Fibroblast of skin of left biceps (primary cell): ENCODE results near the gene RPA3.
"Not testable (repeated sequence)": the region's sequence is repeated elsewhere in the genome, so short reads cannot be mapped to it uniquely, and the experiment has no call there.

Experiments
- DNase-seq, 2 experiments: peaks; one replicate each; pipeline ENCODE4 v3.0.0-alpha.2; 2013; ENCODE audit warnings: low read depth in 2 of 2

Gene RPA3

DNA sequence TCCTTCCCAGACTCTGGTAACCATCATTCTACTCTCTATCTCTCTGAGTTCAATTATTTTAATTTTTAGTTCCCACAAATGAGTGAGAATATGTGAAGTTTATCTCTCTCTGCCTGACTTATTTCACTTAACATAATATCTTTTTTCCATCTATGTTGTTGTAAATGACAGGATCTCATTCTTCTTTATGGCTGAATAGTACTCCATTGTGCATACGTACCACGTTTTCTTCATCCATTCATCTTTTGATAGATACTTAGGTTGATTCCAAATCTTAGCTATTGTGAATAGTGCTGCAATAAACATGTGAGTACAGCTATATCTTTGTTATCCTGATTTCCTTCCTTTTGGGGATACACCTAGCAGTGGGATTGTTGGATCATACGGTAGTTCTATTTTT is 23.9 kb downstream of the RPA3 start:
- no peak for DNase-seq

DNA sequence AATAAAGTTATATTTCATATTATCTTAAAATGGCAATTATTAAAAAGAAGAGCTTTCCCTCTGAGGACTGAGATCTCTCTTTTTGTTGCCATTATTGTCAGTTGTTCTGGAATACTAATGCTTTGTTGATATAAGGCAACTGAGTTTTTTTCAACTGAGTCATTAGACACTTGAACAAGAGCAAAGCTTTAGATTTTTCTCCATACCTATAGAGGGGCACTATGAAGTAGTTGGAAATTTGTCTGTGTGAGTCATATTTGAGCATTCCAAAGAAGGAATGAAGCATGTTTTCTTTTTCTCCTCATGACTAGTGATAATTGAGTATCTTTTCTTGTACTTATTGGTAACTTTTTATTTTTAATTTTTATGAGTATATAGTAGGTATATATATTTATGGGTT is 24.5 kb downstream of the RPA3 start:
- DNase-seq = peak; percentile 61 to 75

DNA sequence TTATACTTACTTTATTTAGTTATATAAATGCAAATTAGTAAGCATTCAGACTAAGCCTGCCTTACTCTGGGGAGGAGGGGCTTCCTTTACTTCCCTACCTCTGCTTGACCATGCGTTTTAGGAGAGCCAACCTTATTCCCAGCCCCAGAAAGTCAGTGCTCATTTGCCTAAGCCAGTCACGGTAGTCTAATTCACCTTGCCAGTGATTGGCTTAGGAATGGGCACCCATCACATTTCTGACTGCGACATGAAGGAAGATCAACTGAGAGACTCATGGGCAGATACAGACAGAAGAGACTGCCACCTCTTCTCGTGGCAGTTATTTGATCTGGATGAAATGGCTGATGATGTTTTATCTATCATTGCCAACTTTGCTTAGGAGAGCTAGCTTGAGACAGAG is 29.5 kb downstream of the RPA3 start:
- DNase-seq = no peak

DNA sequence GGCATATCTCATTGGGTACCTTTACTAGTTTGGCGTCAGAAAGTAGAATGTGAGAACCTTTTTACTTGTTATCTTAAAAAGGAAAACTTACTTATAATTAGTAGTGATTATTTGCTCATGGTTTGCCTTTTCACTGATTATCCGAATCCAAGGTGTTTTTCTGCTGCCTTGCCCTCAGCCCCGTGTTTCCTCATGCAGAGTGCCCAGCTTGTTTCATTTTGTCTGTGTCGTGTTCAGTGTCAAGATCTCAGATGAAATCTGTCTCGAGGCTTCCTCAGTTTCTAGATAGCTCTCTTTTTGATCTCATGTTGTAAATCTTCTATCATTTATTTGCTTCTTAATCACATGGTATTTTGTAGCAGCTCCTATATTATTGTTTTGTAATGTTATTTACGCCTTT is 30.1 kb downstream of the RPA3 start:
- DNase-seq = no peak

DNA sequence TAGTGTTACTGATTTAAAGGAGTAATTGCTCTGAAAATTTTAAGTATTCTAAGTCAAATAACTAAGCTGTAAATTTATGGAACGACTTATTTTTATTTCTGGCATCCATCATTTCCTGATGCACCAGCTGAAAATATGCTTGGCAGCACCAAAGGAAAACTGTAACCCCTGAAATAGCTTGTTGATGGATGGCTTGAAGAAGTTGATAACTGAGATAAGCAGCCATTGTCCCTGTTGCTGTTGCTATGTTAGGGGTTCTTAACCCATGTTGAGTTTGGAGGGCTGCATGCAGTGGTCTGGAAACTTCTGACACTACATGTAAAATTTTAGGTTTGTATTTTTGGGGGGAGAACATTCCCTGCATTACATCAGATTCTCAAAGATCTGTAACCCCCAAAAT is 30.6 kb downstream of the RPA3 start:
- DNase-seq = no peak

DNA sequence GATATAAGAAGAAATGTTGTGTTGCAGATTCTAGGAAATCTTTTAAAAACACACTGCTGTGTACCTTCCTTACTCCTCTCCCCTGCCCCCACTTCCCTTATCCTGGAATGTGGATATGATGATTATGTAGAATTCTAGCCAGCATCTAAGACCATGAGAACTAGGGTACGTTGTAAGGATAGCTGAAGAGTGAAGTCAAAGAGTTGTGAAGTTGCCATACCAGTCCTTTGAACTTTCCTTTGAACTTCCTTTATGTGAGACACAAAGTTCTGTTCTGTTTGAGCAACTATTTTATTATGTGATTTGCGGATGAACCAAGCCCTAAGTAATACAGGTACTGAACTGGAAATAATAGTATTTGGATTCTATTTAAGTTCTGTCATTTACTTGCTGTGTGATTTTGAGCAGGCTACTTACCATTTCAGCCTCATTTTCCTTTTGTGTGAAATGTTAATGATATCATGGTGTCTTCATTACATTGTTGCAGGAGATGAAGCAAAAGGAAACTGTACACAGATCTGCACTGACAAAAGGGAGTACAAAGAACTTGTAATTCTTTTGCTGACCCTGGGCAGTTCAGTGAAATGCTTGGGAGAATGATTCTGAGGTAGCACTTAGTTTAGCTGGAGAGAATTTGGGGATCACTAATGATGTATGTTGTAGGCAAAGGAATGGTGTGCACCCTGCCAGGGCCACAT is 31.4 kb downstream of the RPA3 start:
- DNase-seq = no peak

DNA sequence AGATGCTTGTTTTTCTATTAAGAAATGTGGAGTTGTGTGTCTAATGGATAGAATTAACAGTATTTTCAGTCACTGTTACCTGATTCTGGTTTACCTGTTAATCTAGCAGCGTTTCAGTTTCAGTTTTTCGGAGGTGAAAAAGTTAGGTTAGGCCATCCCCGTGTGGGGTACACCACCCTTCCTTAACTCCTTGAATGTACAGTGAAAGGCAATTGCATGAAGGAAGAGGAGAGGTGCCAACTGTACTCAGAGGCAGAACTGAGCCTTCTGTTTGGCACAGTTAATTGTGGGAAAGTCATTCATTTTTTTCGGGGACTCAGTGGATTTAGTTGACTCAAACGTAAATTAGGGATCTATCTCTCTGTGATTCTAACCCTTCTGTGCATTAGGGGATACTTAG is 35.5 kb downstream of the RPA3 start:
- DNase-seq = no peak

DNA sequence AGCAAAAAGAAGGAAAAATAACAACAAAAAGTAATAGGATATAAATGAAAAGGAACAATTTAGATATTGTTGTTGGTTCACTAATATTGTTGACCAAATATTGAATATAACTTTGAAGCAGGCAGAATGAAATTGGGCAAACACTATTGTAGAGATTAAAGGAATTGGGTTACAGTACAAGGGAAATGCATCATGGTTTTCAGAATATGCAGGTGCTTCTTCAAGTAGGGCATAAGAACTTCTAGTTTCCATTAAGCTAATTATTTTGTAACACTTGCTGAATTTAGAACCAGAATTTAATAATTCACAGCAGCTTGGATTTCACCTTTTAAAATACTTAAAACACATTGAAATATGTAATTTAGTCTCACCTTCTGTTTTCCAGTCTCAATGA is 36.5 kb downstream of the RPA3 start:
- DNase-seq = no peak

DNA sequence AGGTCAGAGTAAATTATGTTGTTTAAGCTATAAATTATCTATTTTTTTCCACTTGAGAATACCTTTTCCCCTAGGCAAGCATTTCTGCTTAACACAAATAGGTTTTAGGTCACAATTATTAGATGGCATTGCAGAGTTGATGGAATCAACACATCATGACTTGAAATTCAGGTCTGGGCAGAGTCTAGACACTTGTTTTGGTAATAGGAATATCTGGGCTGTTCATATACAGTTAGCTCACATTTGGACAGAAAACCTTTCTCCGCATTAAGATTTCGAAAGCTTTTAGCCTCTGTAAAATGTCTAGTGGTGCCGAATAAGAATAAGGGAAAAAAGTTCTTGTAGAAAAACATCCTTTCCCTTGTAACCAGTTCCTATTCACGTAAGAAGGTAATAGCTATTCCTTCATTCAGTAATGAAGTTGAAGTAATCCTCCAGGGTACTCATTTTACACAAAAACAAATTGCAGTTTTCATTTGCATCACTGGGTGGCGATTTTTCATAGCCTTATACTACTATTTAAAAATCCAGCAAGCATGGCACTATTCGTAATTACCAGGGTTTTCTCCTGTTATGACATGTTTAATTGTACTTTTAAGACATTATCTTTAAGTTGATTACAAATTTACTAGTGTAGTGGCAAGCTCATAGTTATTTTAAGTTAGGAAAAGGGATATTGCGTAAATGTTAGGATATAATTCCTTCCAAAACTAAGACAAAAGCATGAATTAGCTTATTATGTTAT is 37.0 kb downstream of the RPA3 start:
- DNase-seq = peak in 1 of 2 experiments; percentile 23

DNA sequence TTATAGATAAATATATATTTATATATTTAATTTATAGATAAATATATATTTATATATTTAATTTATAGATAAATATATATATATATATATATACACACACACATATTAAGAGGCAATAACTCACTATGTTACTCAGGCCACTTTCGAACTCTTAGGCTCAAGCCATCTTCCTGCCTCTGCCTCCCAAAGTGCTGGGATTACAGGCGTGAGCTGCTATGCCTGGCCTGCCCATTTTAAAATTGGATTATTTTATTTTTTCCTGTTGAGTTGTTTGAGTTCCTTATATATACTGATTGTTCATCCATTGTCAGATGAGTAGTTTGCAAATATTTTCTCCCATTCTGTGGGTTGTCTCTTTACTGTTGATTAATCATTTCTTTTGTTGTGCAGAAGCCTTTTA is 38.8 kb downstream of the RPA3 start:
- not testable (repeated sequence) for DNase-seq

DNA sequence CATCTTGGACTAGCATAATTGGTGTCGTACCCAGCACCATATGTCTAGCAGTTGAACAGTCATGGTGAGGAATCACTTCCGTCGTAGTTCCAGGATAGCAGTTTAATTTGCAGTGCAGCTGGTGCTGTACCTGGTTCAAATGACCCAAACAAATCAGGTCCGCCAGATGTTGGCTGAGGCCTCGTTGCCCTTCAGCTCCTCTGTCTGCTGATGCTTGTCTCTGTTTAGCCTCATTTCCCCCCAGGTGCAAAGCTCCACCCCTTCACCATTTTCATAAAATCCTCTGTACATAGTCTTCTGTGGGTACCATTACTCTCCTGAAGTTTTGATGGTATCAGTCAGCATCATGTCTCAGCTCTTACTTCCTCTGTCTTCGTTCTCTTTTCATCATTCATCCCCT is 42.7 kb downstream of the RPA3 start:
- no peak for DNase-seq

DNA sequence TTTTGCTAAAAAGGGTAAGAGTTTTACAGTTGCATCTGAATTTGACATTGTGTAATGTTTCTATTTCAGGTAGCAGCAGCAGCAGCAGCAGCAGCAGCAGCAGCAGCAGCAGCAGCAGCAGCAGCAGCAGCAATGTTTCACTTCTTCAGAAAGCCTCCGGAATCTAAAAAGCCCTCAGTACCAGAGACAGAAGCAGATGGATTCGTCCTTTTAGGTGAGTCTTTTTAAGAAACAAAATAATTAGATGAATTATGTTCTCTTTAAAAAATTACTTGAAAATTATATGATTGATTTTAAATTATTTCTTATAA is 45.2 kb downstream of the RPA3 start:
- DNase-seq = no peak

DNA sequence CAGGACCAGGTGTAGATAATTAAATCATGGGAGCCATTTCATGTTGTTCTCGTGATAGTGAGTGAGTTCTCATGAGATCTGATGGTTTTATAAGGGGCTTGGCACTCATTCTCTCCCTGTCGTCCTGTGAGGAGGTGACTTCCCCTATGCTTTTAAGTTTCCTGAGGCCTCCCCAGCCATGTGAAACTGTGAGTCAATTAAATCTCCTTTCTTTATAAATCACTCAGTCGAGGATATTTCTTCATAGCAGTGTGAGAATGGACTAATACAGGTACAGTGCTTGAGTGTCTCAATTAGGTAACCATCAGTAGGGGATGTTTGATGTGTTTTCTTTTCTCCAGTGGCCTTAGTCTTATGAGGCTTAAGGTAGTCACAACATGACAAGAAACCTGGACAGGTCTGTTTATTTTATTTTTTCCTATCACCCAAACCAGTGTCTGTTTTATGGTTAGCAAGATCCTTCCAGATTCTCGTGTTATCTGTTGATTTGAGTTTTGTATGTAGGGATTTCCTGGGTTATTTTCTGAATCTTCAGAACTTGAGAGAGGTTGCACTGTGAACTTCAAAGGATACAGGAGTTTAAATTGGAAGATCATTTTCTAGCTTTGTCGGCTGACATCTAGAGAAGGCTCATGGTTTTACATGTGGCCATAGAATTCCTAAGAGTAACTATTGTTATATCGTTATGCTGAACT is 45.7 kb downstream of the RPA3 start:
- no peak for DNase-seq

DNA sequence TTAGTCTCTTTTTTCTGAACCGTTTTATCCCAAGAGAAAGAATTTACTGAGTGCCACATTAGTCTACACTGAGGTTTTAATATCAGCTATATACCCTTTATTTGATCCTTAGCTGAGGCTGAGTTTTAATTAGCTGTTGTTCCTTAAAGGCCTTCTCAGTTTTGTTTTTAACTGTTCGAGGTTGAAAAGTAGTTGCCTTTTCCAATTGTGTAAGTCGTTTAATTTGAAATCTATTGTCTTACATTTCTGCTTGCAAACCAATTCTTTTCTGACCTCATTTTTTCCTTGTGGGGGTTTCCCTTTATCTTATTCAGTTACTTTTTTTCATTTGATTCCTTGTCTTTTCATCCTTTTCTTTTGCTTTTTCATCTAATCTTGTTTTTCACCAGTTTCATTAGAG is 47.0 kb downstream of the RPA3 start:
- no peak for DNase-seq

DNA sequence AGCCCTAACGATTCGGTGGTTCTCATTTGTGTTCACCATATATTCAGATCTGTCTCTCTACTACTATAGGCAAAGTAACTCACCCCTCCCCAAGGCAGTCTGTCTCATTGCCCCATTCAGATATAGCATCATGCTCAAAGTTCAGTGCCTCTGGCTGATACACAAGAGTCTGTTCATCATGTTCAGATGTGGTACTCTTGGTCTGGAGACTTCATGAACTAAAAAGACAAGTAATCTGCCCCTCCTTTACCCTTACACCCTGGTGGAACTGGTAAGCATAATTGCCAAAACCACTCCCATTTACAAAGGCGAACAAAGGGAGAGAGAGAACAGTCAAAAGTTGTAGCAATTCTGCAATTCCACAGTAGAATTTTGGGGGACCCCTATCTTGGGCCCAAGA is 47.9 kb downstream of the RPA3 start:
- DNase-seq = no peak

DNA sequence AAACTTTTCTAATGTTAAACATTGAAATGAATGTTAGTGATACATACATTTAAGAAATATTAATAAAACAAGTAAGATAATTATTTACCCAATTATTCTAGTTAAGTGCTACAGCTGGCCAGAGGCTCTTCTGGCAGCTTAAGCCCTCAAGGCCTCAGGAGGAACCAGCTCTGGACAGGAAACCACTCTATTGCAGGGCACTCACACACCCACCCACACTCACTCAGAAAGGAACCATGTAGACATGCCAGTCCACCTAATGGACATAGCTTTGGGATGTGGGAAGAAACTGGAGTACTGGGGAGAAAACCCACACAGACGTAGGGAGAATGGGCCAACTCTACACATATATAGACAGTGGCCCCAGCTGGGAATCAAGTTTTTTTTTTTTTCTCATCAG is 49.7 kb downstream of the RPA3 start:
- DNase-seq = no peak

DNA sequence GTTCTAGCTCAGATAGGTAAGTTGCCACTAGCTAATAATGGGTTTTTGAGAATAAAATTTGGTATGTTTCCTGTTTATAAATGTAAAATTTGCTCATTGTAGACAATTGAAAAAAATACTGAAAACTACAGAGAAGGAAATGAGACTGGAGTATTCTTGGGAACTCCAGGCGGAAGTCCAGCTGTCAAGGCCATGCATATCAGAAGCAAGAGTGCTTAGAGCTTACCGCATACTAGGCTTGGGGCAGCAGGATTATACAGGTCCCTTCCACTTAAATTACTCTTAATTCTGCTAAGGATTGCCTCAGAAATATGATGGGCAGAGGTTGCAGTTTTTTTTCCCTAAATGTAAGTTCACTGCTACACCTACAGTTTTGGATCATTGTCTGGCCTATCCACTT is 51.2 kb downstream of the RPA3 start:
- no peak for DNase-seq

DNA sequence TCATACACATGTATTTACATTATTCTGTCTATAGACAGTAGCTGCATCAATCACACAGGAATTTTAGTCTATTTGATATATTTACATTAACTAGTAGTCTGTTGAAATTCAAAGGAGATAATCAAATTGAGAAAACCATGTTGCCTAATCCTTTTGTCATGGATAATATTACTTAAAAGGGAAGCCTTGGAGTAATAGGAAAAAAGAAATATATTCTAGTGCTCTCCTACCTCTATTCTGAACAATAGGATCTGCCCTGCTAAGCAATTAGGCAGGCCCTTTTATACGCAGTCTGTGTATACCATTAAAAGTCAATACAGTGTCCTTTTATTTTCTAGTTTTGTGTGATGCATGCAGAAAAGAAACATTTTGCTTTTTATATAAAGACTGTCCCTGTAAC is 53.4 kb downstream of the RPA3 start:
- no peak for DNase-seq

DNA sequence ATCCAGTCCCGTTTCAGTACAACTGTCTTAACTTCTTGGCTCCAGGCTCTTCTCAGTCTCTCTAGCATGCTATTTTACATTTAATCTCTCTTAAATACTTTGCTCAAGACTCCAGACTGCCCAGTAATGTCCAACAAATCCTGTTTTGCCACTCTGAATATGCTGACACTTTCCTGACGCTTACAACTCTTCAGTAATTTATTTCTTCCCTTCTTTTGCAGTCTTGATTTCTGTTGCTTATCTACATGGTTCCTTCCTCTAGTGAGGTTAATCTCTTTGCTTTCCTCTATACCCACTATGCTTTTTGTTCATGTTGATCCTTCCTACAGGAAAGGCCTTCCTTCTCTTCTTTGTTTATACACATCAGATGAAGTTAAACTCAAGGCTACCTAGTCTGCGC is 54.1 kb downstream of the RPA3 start:
- DNase-seq = no peak

DNA sequence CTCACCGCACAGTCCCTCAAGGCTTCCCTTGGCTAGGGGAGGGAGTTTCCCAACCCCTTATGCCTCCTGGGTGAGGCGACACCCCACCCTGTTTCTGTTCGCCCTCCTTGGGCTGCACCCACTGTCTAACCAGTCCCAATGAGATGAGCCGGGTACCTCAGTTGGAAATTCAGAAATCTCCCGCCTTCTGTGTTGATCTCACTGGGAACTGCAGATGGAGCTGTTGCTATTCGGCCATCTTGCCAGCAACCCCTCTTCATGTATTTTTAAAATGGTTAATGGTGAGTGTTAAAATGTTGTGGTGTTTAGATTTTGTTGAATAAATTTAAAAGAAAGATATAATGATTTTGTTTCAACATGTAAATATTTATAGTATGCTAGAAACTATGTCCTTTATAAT is 55.9 kb downstream of the RPA3 start:
- DNase-seq = no peak

DNA sequence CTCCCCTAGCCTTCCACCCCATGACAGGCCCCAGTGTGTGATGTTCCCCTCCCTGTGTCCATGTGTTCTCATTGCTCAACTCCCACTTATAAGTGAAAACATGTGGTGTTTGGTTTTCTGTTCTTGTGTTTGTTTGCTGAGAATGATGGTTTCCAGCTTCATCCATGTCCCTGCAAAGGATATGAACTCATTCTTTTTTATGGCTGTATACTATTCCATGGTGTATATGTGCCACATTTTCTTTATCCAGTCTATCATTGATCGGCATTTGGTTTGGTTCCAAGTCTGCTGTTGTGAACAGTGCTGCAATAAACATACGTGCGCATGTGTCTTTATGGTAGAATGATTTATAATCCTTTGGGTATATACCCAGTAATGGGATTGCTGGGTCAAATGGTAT is 61.9 kb downstream of the RPA3 start:
- DNase-seq = not testable (repeated sequence)

DNA sequence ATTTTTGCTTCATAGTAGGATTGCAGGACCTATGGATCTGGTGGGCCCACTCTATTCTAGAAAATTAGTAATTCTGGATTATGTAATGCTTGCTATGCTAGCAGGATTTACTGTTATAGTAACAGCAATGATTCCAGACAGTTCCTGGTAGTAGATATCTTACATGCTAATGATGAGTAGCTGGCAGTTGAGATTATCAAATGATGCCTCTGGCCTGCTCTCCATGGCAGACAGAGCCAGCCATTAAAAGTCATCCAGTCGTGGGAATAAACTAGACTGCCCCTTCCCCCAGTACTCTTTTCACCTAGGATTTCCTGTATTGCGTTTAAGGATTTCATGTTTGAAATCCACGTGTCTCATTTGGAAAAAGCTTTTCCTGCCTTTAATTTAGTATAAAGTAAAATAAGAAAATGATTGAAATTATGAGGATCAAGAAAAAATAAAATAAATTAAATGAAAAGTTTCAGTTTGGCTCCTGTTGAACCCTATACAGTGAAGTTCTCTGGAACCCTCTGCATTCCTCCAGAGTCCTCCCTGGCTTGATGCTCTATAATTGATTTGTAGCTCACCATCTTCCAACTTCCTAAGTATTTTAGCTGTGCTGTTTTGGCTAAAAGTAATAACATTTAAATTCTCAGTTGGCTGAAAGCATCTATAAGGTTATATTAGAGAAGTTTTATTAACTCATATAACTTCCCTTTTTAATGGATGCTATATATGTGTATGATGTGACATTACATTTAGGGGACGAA is 63.3 kb downstream of the RPA3 start:
- no peak for DNase-seq
